Liver (tissue), 9 donors: Measurements from ENCODE around the gene FAM229B. TPM values are rescaled to one million over a fixed set of nuclear protein-coding genes. Genes with fewer than 3 reads are reported as not detected.

Source experiments
- DNase-seq: peaks from one replicate; pipeline ENCODE4 v3.0.0-alpha.2; 2017; ENCODE audit warnings: low spot score
- H3K27ac ChIP-seq, 2 donors: one replicate each; pipeline ENCODE4 v1.7.0; 2013; ENCODE audit warnings: inconsistent platforms in 2 of 2, low read length in 2 of 2, control low read depth in 1 of 2, low read depth in 1 of 2, mild to moderate bottlenecking in 1 of 2
- H3K27me3 ChIP-seq, 4 donors: one replicate each; pipeline versions ENCODE4 v1.6.1 to v1.7.0; 2013; ENCODE audit warnings: low read length in 3 of 4, inconsistent platforms in 1 of 4, mild to moderate bottlenecking in 1 of 4, moderate library complexity in 1 of 4; ENCODE audit not compliant: control insufficient read depth in 4 of 4, insufficient read depth in 4 of 4
- H3K36me3 ChIP-seq, 4 donors: one replicate each; pipeline versions ENCODE4 v1.6.1 to v1.7.0; 2013; ENCODE audit warnings: low read length in 3 of 4, mild to moderate bottlenecking in 3 of 4, low read depth in 1 of 4, moderate library complexity in 1 of 4; ENCODE audit not compliant: control insufficient read depth in 4 of 4, insufficient read depth in 3 of 4
- H3K4me1 ChIP-seq, 4 donors: one replicate each; pipeline versions ENCODE4 v1.6.1 to v1.7.0; 2013; ENCODE audit warnings: low read length in 3 of 4, mild to moderate bottlenecking in 3 of 4, moderate library complexity in 1 of 4; ENCODE audit not compliant: control insufficient read depth in 4 of 4, insufficient read depth in 4 of 4
- H3K4me3 ChIP-seq, 3 donors: one replicate each; pipeline versions ENCODE4 v1.6.1 to v1.7.0; 2013; ENCODE audit warnings: low read length in 3 of 3, control low read depth in 1 of 3, low read depth in 1 of 3, mild to moderate bottlenecking in 1 of 3
- H3K9ac ChIP-seq, 2 donors: one replicate each; pipeline ENCODE4 v1.7.0; 2013; ENCODE audit warnings: low read length in 2 of 2, mild to moderate bottlenecking in 2 of 2, moderate library complexity in 2 of 2, control low read depth in 1 of 2, low read depth in 1 of 2
- H3K9me3 ChIP-seq, 4 donors: one replicate each; pipeline versions ENCODE4 v1.6.1 to v1.7.0; 2013; ENCODE audit warnings: low read length in 3 of 4; ENCODE audit not compliant: control insufficient read depth in 4 of 4
- EGR1 ChIP-seq, 2 donors: IDR thresholded peaks; 2 replicates each; pipeline ENCODE4 v1.6.1; 2016 to 2018; ENCODE audit warnings: antibody characterized with exemption in 2 of 2, low read depth in 2 of 2
- FOXA1 ChIP-seq: IDR thresholded peaks from 2 replicates; pipeline ENCODE4 v1.6.1; 2016; ENCODE audit warnings: antibody characterized with exemption
- FOXA2 ChIP-seq: IDR thresholded peaks from 2 replicates; pipeline ENCODE4 v1.6.1; 2016; ENCODE audit warnings: antibody characterized with exemption
- GABPA ChIP-seq, 2 donors: IDR thresholded peaks in 1 of 2; conservative IDR thresholded peaks in 1 of 2; 2 replicates each; pipeline ENCODE4 v1.6.1; 2016; ENCODE audit warnings: antibody characterized with exemption in 2 of 2, mild to moderate bottlenecking in 1 of 2, moderate library complexity in 1 of 2
- HNF4A ChIP-seq, 2 donors: conservative IDR thresholded peaks; 2 replicates each; pipeline ENCODE4 v1.6.1; 2016; ENCODE audit warnings: antibody characterized with exemption in 2 of 2, mild to moderate bottlenecking in 2 of 2
- JUND ChIP-seq, 2 donors: IDR thresholded peaks; 2 replicates each; pipeline ENCODE4 v1.6.1; 2016; ENCODE audit warnings: antibody characterized with exemption in 2 of 2
- NR2F2 ChIP-seq: IDR thresholded peaks from 2 replicates; pipeline ENCODE4 v1.6.1; 2016; ENCODE audit warnings: antibody characterized with exemption
- RXRA ChIP-seq, 2 donors: IDR thresholded peaks; 2 replicates each; pipeline ENCODE4 v1.6.1; 2017 to 2018; ENCODE audit warnings: antibody characterized with exemption in 2 of 2, mild to moderate bottlenecking in 1 of 2
- YY1 ChIP-seq: IDR thresholded peaks from 2 replicates; pipeline ENCODE4 v1.6.1; 2016; ENCODE audit warnings: antibody characterized with exemption, mild to moderate bottlenecking
- WGBS: extraction: QIAGEN DNeasy Blood & Tissue Kit; methylation state at CpG from one replicate; pipeline ENCODE4 v1.1.7; 2013; 5-methylcytosine and 5-hydroxymethylcytosine counted together
- polyA plus RNA-seq, 2 donors: library from polyadenylated mRNA; stranded (reverse) in 1 of 2; unstranded in 1 of 2; fragments of 200-250 nt in 1 of 2; fragments of >200 nt in 1 of 2; fragmentation: Nextera tagmentation in 1 of 2; extraction: Ambion mirVana in 1 of 2; gene quantifications; one replicate each; pipeline versions ENCODE4 v1.2.1 to v1.2.3, GENCODE V29; 2013 to 2015
- total RNA-seq, 2 donors: library from RNA; depleted of rRNA; stranded (reverse); fragments of >200 nt; gene quantifications; one replicate each; pipeline ENCODE4 v1.2.3, GENCODE V29; 2014
- TF ChIP-seq, protein P1 (sequence below): IDR thresholded peaks from 2 replicates; pipeline ENCODE4 v1.6.1; 2016; ENCODE audit warnings: antibody characterized with exemption
- TF ChIP-seq, protein P2 (sequence below): IDR thresholded peaks from 2 replicates; pipeline ENCODE4 v1.6.1; 2016; ENCODE audit warnings: antibody characterized with exemption
- TF ChIP-seq, protein P3 (sequence below): IDR thresholded peaks from 2 replicates; pipeline ENCODE4 v1.6.1; 2016; ENCODE audit warnings: antibody characterized with exemption
- TF ChIP-seq, protein P4 (sequence below): fragments of 150-350 bp; IDR thresholded peaks from 2 replicates; pipeline ENCODE4 v1.5.1; 2017; ENCODE audit warnings: improper control_type of control experiment, low read depth, low read length; ENCODE audit not compliant: missing input control
- donor health status: healthy.
- donor health status: healthy.
- donor health status: healthy.
- donor health status: healthy.
- donor health status: healthy.

Gene FAM229B
- total and polyA plus RNA-seq, 4 donors = 1.8 to 13.8 (median 7.1) TPM

DNA sequence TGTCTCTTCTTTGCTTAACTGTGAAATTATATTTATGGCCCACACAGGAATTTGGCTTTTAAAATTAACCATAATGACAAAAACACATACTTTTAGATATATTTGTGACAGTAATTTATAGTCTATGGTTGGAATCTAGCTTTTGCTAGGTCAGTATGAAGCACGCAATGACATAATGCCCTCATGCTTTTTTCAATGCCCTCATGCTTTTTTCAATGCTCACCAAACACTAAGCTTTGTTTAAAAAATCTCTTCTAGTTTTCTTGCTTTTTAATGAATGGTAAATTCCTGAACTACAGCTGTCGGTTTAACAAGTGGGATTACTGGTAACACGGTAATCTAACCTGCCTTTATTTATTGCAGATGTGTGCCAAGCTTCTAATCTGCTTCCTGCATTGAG is 20.8 kb upstream of the FAM229B start:
- peaks cover 0 to 7% (median 0%) of the 10 kb centered on the region in 4 donors for H3K4me1 ChIP-seq
- TF ChIP-seq FOXA1 (no peak), RXRA (IDR thresholded peaks at IDR 0.05) (no peak), EGR1 (IDR thresholded peaks at IDR 0.05; ENCODE audit: low read depth in 2 of 2) (no peak), NR2F2 (no peak), GABPA (IDR thresholded peaks at IDR 0.05 in 1 of 2, conservative IDR thresholded peaks at IDR 0.05 in 1 of 2) (no peak), YY1 (no peak), JUND (IDR thresholded peaks at IDR 0.05) (no peak), FOXA2 (no peak)
- TF ChIP-seq, protein P1, sequence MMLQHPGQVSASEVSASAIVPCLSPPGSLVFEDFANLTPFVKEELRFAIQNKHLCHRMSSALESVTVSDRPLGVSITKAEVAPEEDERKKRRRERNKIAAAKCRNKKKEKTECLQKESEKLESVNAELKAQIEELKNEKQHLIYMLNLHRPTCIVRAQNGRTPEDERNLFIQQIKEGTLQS = no peak
- TF ChIP-seq, protein P2, sequence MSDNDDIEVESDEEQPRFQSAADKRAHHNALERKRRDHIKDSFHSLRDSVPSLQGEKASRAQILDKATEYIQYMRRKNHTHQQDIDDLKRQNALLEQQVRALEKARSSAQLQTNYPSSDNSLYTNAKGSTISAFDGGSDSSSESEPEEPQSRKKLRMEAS = no peak
- TF ChIP-seq, protein P3, sequence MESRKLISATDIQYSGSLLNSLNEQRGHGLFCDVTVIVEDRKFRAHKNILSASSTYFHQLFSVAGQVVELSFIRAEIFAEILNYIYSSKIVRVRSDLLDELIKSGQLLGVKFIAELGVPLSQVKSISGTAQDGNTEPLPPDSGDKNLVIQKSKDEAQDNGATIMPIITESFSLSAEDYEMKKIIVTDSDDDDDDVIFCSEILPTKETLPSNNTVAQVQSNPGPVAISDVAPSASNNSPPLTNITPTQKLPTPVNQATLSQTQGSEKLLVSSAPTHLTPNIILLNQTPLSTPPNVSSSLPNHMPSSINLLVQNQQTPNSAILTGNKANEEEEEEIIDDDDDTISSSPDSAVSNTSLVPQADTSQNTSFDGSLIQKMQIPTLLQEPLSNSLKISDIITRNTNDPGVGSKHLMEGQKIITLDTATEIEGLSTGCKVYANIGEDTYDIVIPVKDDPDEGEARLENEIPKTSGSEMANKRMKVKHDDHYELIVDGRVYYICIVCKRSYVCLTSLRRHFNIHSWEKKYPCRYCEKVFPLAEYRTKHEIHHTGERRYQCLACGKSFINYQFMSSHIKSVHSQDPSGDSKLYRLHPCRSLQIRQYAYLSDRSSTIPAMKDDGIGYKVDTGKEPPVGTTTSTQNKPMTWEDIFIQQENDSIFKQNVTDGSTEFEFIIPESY = no peak
- TF ChIP-seq, protein P4, sequence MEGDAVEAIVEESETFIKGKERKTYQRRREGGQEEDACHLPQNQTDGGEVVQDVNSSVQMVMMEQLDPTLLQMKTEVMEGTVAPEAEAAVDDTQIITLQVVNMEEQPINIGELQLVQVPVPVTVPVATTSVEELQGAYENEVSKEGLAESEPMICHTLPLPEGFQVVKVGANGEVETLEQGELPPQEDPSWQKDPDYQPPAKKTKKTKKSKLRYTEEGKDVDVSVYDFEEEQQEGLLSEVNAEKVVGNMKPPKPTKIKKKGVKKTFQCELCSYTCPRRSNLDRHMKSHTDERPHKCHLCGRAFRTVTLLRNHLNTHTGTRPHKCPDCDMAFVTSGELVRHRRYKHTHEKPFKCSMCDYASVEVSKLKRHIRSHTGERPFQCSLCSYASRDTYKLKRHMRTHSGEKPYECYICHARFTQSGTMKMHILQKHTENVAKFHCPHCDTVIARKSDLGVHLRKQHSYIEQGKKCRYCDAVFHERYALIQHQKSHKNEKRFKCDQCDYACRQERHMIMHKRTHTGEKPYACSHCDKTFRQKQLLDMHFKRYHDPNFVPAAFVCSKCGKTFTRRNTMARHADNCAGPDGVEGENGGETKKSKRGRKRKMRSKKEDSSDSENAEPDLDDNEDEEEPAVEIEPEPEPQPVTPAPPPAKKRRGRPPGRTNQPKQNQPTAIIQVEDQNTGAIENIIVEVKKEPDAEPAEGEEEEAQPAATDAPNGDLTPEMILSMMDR = no peak
- no peak for DNase-seq
- H3K9me3 ChIP-seq = no peaks in the 10 kb centered on the region
- H3K9ac ChIP-seq = no peak overlapping the region
- H3K4me3 ChIP-seq = no peak overlapping the region
- H3K27ac ChIP-seq = no peak overlapping the region
- H3K36me3 ChIP-seq = peaks cover 1 to 19% (median 10%) of the 10 kb centered on the region in 4 donors
- 78% methylated on average over 3 of the region's 3 CpGs for WGBS
- H3K27me3 ChIP-seq = no peaks in the 10 kb centered on the region

DNA sequence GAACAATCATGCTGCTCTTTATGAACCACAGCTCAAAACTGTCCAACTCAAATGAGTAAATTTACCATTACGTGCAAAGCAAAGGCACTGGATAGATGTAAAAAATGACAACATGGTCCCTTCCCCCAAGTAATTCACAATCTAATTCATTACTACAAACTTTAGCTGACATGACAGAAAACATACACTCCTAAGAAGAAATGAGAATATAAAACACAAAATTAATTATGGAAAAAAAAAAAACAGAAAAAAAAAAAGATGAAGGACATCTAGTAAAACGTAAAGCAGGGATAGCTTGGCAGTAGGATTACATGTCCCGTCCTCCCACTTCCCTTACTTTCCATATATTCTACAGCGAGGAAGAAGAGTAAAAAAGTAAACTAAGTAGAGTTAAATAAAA is 5.8 kb upstream of the FAM229B start:
- no peak overlapping the region for H3K27ac ChIP-seq
- peaks cover 1 to 43% (median 21%) of the 10 kb centered on the region in 4 donors for H3K36me3 ChIP-seq
- H3K4me1 ChIP-seq = peaks cover 0 to 19% (median 18%) of the 10 kb centered on the region in 4 donors
- no peak for DNase-seq
- 94% methylated on average over 4 of the region's 4 CpGs for WGBS
- H3K27me3 ChIP-seq = no peaks in the 10 kb centered on the region
- H3K9ac ChIP-seq = no peak overlapping the region
- TF ChIP-seq HNF4A (conservative IDR thresholded peaks at IDR 0.05) (no peak), JUND (IDR thresholded peaks at IDR 0.05) (no peak), GABPA (IDR thresholded peaks at IDR 0.05 in 1 of 2, conservative IDR thresholded peaks at IDR 0.05 in 1 of 2) (no peak), RXRA (IDR thresholded peaks at IDR 0.05) (no peak)
- TF ChIP-seq, protein P2 = no peak
- H3K4me3 ChIP-seq = no peak overlapping the region
- H3K9me3 ChIP-seq = no peaks in the 10 kb centered on the region
